RWPE1 (cell line): Measurements from ENCODE around the gene ARHGAP29.
A peak's percentile ranks its signal among the peaks of the same experiment; 100 is the strongest.

Experiments
- CTCF ChIA-PET: fragments of 350-600 bp; sonication (Branson Sonifier 250); formaldehyde crosslinking; extraction: SDS; loops from one replicate; lab custom pipeline; 2021; lab: Yijun Ruan, JAX
- POLR2A ChIA-PET: fragments of 400-600 bp; formaldehyde crosslinking; extraction: SDS; loops from one replicate; lab custom pipeline; 2020; ENCODE audit warnings: antibody characterized with exemption; ENCODE audit not compliant: low non-redundant PET; lab: Yijun Ruan, JAX
- DNase-seq: peaks from one replicate; pipeline ENCODE4 v3.0.0; 2012; ENCODE audit warnings: low spot score
- H3K27ac ChIP-seq: fragments of 450-650 bp; 2 replicates; pipeline ENCODE4 v1.5.1; 2017
- TF ChIP-seq, protein P1 (sequence below): fragments of 450-650 bp; conservative IDR thresholded peaks from 2 replicates; pipeline ENCODE4 v1.5.1; 2017; ENCODE audit warnings: low read depth, mild to moderate bottlenecking

Gene ARHGAP29

DNA sequence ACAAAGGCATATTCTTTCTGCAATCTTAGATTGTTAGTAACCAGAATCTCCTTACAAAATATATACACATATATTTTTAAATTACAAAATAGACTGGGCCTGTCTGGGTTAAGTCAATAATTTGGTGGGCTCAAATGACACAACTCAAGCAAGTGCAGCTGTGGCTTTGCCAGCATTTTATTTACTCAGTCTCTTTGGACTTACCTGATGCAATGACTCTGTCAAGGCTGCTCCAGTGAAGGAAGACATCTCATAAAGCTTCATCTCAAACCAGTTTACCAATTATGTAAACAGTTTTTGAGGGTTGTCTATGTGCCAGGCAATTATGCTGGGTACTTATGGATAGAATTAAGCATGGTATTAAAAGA lies 93.6 kb downstream of the ARHGAP29 start:
- TF ChIP-seq, protein P1, sequence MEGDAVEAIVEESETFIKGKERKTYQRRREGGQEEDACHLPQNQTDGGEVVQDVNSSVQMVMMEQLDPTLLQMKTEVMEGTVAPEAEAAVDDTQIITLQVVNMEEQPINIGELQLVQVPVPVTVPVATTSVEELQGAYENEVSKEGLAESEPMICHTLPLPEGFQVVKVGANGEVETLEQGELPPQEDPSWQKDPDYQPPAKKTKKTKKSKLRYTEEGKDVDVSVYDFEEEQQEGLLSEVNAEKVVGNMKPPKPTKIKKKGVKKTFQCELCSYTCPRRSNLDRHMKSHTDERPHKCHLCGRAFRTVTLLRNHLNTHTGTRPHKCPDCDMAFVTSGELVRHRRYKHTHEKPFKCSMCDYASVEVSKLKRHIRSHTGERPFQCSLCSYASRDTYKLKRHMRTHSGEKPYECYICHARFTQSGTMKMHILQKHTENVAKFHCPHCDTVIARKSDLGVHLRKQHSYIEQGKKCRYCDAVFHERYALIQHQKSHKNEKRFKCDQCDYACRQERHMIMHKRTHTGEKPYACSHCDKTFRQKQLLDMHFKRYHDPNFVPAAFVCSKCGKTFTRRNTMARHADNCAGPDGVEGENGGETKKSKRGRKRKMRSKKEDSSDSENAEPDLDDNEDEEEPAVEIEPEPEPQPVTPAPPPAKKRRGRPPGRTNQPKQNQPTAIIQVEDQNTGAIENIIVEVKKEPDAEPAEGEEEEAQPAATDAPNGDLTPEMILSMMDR = no peak
- H3K27ac ChIP-seq = no peak overlapping the region
- POLR2A ChIA-PET = no interaction called here
- DNase-seq = no peak
- CTCF ChIA-PET = no interaction called here

DNA sequence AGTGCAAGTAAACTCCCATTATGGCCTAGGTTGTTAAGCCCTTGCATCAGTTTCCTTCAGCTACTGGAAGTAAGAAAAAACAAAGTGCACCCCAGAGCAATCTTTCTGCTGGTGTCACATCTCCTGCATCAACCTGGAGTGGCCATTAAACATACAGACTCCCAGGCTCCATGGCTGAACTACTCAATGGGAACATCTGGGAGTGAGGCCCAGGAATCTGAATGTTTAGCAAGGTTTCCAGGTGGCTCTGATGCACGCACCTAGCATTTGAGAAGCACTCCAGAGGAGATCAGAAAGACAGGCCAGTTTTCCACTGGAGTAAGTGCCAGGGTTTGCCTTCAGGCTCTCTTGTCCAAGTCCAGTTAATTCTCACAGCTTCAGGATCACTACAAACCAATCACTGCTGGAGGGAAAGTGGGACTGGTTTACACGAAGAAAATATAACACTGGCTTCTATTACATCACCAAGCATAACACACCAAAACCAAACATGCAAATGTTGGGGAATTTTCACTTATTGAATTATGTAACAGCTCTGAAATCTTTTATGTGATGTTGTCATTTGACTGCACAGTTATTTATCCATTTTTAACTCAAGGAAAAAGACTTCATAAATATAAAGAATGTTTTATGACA lies 94.1 kb downstream of the ARHGAP29 start:
- DNase-seq = no peak
- ChIA-PET POLR2A (no interaction called here), CTCF (no interaction called here)
- H3K27ac ChIP-seq = no peak overlapping the region
- TF ChIP-seq, protein P1 = no peak

DNA sequence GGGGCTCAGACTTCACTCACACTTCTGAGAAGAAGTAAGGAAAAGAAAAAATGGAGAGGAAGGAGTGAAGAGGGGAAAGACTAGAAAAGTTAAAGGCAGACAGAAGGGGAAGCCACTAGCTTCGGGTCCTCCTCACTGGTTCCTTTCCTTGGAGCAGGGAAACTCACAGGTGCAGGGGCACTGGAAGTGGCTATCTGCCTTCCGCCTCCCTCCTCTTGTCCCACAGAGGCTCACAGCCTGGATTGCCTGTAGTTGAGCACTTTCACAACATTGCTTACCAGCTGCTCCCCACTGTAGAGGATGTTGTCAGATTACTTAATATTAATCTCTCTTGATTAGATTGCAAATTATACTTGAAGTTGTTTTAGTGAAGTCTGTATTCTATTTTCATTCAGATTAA lies 94.8 kb downstream of the ARHGAP29 start:
- TF ChIP-seq, protein P1 = no peak
- DNase-seq = no peak
- H3K27ac ChIP-seq = no peak overlapping the region
- CTCF ChIA-PET = no interaction called here
- POLR2A ChIA-PET = no interaction called here

DNA sequence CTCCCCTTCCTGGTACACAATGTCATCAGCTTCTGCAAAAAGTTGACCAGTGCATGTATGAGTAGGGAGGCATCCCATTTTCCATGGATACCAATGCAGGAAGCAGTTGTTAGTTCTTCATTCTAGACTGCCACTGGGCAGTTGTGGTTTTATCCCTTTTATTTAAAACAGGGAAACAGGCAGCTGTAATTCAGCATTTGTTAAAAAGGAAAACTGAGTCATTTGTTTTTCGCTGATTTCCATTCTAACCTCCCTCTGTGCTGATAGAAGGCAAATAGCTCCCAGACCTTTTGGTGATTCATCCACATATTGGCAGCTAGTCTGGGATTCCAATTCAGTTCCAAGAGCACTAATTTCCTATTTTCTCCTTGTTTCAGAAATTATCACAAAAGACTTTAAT lies 95.4 kb downstream of the ARHGAP29 start:
- ChIA-PET CTCF (no interaction called here), POLR2A (no interaction called here)
- TF ChIP-seq, protein P1 = no peak

DNA sequence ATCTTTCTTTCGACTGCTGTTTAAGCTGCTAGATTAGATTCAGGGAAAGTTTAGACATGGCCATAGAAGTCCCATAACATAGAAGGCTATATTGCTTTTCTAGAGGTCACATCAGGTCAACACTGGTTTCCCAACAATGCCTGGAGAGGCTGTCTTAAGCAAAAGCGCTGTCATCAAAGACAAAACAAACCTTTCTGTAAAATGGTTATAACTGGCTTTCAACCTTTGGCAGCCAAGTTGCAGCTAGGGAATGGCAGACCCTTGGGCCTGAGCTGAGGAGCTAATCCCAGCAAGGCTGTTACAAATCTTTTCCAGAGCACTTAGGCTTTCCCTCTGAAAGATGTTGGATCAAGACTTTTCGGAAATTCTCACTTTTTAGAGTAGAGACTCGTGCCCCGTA lies 105.3 kb downstream of the ARHGAP29 start:
- TF ChIP-seq, protein P1 = no peak
- CTCF ChIA-PET = interaction anchor here (0.5 to 0.7 kb wide), 3 partner anchors 22 to 83 kb away, joined by 3 to 5 read pairs (median 3); no protein-coding TSS in a partner anchor

More for the DNA sequence above, 95.4 kb downstream of the ARHGAP29 start:
- DNase-seq = peak; percentile 8
- no peak overlapping the region for H3K27ac ChIP-seq

DNA sequence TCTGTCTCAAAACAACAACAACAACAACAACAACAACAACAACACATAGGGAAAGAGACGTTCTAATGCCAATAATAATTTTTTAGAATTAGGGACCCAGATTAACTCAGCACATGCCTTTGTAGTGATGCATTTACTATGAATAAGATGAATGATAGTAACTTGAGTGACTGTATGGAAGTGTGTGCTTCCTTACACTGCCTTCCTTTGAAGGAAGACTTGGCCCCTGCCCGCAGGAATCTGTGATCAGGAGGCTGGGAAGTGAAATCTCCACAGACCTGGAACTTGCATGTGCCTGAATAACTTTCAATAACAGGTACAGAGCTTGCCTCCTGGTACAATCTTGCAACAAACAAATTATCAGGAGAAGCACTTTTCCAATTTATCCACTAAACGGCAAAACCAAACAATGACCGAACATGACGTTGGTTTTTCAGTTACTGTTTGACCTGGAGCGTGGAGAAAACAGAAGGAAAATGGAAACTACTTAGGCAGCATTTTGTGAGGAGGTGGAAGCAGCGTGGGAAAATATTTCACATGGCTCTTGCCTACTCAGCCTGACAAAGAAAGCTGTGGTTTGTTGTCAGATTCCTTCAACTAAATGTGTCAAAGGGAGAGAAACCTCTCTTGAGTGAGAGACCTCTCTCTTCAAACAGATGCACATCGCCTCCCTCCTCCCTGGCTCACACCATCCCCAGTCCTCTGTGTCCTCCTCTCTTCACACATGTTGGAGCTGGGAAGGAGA lies 106.4 kb downstream of the ARHGAP29 start:
- ChIA-PET CTCF (interaction anchor here (0.7 kb wide), 1 partner anchor 23 kb away, joined by 3 read pairs; no protein-coding TSS in a partner anchor), POLR2A (no interaction called here)
- DNase-seq = peak; percentile 24
- H3K27ac ChIP-seq = no peak overlapping the region
- TF ChIP-seq, protein P1 = no peak

More for the DNA sequence above, 105.3 kb downstream of the ARHGAP29 start:
- POLR2A ChIA-PET = no interaction called here
- H3K27ac ChIP-seq = no peak overlapping the region
- no peak for DNase-seq
